GM04503 (cell line): Measurements from ENCODE around the gene COX8C.
"Not testable (repeated sequence)": the region's sequence is repeated elsewhere in the genome, so short reads cannot be mapped to it uniquely, and the experiment has no call there.

Experiments
- DNase-seq: peaks from one replicate; pipeline ENCODE4 v3.0.0-alpha.2; 2012; ENCODE audit warnings: low read depth

The COX8C gene

GRCh38 chr14:93322929-93323599 lies 23.9 kb upstream of the COX8C start:
- DNase-seq, result no peak

GRCh38 chr14:93323600-93324174 lies 23.3 kb upstream of the COX8C start:
- no peak for DNase-seq

DNA sequence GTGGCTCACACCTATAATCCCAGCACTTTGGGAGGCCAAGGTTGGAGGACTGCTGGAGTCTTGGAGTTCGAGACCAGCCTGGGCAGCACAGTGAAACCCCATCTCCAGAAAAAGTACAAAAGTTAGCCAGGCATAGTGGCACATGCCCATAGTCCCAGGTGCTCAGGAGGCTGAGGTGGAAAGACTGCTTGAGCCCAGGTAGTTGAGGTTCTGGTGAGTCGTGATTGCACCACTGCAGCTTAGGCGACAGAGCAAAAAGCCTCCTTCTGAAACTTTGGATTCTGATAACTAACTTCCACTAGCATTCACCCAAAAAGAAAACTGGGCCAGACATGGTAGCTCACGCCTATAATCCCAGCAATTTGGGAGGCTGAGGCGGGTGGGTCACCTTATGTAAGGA lies 20.8 kb upstream of the COX8C start:
- no peak for DNase-seq

GRCh38 chr14:93328546-93328945 lies 18.4 kb upstream of the COX8C start:
- DNase-seq, result no peak

GRCh38 chr14:93329965-93330608 lies 16.9 kb upstream of the COX8C start:
- DNase-seq, result no peak

GRCh38 chr14:93330609-93331000 lies 16.4 kb upstream of the COX8C start:
- no peak for DNase-seq

DNA sequence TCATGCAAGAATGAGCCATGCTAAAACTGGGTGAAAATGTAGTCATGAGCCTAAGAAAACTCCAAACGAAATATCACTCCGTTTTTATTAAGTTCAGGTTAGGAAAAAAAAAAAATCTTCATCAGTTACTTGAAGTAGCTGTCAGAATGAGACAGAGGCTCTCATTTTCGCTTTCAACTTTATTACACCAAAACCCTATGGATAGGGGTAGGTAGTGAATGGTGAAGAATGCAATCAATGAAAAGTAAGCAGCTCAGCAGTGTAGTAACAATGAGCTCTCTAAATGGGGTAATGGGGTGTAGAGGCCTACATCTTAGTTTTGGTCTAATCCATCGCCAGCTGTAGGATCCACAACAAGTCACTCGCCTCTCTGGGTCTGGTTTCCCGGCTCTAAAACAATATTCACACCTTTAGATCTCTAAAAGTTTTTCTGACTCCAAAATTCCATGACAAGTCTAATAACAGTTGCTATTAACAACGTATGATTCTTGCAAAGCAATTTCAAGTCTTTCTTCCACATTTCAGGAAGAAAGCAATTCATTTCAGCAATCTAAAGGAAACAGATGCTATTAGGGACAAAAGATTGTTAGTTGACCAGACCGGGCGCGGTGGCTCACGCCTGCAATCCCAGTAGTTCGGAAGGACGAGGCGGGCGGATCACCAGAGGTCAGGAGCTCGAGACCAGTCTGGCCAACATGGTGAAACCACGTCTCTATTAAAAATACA lies 15.8 kb upstream of the COX8C start:
- no peak for DNase-seq

DNA sequence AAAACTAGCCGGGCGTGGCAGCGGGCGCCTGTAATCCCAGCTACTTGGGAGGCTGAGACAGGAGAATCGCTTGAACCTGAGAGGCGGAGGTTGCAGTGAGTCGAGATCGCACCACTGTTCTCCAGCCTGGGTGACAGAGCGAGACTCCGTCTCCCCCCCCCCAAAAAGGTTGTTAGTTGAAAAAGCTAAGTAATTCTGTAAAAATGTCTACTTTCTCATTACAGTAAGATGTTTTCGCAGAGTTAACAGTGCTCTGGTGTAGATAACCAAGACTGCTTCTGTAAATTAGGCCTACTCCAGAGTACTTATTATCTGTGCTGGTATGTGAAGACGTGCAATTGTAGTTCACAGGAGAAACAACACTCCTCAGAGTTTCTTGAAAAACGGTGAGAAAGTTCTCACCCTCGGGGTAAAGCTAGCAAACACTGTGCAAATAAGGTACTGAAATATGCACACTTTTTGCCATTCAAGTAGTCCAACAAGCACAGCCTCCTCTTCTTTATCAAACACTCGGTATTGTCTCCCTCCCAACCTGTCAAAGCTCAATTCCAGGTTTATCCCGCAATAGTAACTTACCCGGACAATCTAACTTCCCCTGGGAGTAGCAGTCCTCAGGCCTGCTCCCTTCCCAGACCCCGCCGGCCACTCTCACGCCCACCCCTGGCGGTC lies 15.1 kb upstream of the COX8C start:
- DNase-seq, result peak; percentile 12

- no peak for DNase-seq
Measured at GRCh38 chr14:93332397-93332852, 14.6 kb upstream of the COX8C start.

DNA sequence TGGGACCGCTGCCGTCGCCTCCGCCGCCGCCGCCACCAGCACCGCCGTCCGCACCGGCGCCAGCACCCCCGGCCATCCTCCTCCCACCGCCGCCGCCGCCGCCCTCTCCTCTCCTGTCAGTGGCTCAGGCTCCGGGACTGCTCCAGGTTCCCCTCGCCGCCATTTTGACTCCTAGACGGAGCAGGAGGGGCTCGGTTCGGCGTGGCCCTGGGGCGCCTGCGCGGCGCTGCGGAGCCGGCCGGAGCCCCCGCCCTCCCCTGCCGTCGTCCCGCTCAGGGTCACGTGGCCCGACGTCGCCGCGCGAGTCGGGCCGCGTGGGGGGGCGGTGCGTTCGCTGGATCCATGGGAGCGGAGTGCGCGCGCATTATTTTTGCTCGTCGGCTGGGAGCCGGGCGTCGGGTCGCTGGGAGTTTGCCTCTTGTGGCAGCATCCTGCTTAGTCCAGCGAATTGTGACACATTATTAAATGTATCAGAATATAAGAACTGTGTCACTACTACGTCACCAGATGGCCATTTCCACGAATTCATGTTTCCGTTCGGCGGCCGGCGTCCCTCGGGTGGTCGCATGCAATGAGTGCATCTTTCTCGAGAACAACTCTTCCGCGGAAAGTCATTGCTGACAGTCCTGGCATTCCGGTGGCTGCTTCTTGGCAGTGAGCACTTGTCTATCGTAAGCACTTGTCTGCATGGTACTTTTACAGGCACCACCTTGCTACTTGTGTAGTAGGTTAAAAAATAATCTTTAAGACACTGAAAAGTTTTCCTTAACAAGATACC lies 13.9 kb upstream of the COX8C start, which contains the start of gene BTBD7:
TSS of gene BTBD7 (minus strand) at position 184 of the 778 bp plus-strand sequence. CDS start 36,985 bp downstream, outside the sequence.
- DNase-seq, result peak; percentile 69

GRCh38 chr14:93333631-93334103 lies 13.3 kb upstream of the COX8C start:
- DNase-seq, result no peak

- no peak for DNase-seq
Measured at GRCh38 chr14:93337143-93337753, 9.7 kb upstream of the COX8C start.

DNA sequence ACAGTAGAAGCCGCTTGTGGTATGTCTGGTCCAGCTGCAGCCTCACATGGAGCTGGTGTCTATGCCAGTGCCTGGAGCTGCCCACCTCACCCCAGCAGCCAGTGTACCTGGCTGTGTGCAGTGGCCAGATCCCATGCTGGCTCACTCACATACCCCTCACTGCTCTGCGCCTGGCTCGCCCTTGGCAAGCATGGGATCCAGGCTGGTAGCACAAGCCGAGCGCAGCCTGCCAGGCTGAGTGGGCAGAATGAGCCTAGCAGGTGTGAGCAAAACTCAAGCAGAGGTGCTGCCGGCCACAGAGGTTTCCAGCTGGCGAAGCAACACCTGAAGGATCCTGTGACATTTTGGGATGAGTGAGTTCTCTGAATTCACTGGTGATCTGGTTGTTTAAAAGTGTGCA lies 9.1 kb upstream of the COX8C start:
- no peak for DNase-seq

- DNase-seq, result no peak
Measured at GRCh38 chr14:93343266-93343665, 3.7 kb upstream of the COX8C start.

- DNase-seq, result no peak
Measured at GRCh38 chr14:93343797-93344196, 3.2 kb upstream of the COX8C start.

DNA sequence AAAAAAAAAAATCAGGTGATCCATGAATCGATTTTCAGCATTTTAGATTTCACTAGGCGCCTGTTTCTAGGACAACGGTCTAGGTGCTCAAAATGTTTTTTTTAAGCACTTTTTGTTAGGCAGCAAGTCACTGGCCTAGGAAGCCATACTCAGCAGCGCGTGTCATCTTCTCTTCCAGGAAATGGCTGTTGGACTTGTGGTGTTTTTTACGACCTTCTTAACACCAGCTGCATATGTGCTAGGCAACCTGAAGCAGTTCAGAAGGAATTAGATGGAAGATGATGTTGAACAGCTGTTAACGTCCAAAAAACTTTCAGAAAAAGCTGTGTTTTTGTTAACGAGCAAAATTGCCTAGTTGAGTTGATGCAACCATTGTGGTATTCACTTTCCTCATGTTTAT lies 868 bp downstream of the COX8C start:
- DNase-seq, result no peak

DNA sequence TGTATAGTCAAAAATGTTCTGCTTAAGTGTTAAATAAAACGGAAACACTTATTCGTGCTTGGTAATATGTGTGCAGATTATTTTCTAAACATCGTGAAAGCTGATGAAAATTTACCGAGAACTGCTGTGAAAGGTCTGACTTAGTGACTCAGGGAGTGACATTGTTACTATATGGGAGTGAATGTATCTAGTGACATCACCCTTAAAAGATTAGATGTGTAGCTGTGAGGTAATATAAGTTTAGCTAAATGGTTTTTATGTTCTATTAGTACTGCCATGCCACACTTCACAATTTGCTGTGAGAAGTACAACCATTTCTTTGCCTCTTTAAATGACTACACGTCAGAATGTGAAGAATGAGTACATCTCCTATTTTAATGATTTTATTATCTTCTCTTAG lies 1.3 kb downstream of the COX8C start:
- DNase-seq, result no peak

GRCh38 chr14:93354873-93355272 lies 7.9 kb downstream of the COX8C start:
- not testable (repeated sequence) for DNase-seq

- DNase-seq, result no peak
Measured at GRCh38 chr14:93368996-93369712, 22.2 kb downstream of the COX8C start.

DNA sequence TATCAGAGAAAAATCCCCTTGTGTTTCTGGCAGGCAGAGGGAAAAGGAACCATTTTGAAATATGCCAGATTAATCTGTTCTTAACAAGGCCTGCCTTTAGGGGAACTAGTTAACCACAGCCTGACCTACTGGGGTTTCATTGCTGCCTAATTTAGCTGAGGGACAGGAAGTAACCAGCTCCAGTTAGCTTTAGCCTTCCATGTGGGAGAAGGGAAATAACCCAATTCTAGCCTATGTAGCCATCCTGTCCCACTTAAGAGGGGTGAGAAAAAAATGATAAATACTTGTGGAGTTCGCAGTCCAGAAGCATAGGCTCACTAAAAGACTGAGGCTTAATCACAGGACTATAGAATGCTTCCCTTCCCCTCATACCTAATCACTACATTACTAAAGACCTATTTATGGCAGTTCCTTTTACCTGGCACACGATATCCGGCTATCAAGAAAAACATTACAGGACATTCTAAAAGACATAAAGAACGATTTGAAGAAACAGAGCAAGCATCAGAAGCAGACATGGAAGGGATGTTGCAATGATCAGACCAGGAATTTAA lies 22.8 kb downstream of the COX8C start:
- DNase-seq, result no peak
